ENCODE data around the gene SYNGR4.
"Not testable (repeated sequence)": the region's sequence is repeated elsewhere in the genome, so short reads cannot be mapped to it uniquely, and the experiment has no call there.

Gene SYNGR4

GRCh38 chr19:48363810-48364597 is at the start of gene SYNGR4, which contains the start of gene TMEM143:
Gene SYNGR4 (plus strand): TSS chr19:48364367. CDS start chr19:48365843, 1,476 bp downstream.
Gene TMEM143 (minus strand): TSS chr19:48363940. CDS start chr19:48363920, 20 bp downstream.
- peak; percentile 100 for DNase-seq

GRCh38 chr19:48315712-48316111 is 48.5 kb upstream of the SYNGR4 start:
- DNase-seq, result no peak

GRCh38 chr19:48317708-48317960 is 46.5 kb upstream of the SYNGR4 start:
- not testable (repeated sequence) for DNase-seq

- no peak for DNase-seq
These were observed 45.7 kb upstream of the SYNGR4 start for GRCh38 chr19:48318286-48318987.

- peak; percentile 79 for DNase-seq
These were observed 44.3 kb upstream of the SYNGR4 start for GRCh38 chr19:48319647-48320541.

GRCh38 chr19:48321372-48321621 is 42.9 kb upstream of the SYNGR4 start:
- DNase-seq, result peak; percentile 94

DNA sequence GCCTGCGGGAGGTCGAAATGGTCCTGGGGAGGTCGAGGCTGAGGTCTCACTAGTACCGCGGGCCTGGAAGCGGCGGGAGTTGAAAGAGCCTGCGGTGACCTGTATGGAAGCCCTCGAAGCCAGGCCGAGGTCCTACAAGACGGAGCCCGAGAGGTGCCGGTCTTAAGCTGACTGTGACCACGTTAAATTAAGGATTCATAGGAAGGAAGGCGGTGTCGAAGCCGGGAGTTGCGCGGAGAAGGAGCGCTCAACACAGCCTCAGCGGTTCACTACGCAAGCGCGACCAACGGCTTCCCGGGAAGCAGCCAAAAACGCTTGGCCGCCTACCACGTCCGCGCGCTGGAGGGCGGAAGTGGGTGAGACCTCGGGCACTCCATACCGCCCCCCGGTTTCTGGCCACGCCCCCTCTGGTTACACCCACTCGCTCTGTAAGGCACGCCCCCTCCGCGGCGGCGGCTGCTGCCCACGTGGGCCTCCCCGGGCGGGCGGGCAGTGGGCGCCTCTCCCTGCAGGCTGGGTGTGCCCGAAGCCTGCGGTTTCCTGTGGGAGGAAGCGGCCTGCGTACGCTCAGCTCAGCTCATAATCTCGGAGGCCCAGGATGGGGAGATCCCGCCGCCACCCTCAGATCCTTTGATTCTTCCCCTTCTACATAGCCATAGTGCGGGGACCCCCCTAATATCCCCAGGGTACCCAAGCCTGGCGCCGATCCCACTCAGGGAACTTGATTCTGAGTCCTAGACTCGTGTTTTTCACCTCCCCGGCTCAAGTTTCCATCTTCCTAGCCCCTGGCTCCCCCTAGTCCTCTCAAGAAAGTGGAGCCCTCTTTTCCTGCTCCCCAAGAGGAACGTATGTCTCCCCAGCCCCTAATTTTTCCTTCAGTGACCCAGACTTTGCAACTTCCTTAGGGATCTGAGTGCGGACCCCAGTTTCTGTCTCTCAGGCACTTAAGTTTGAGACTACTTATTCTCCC is 42.3 kb upstream of the SYNGR4 start:
- peak; percentile 96 for DNase-seq

DNA sequence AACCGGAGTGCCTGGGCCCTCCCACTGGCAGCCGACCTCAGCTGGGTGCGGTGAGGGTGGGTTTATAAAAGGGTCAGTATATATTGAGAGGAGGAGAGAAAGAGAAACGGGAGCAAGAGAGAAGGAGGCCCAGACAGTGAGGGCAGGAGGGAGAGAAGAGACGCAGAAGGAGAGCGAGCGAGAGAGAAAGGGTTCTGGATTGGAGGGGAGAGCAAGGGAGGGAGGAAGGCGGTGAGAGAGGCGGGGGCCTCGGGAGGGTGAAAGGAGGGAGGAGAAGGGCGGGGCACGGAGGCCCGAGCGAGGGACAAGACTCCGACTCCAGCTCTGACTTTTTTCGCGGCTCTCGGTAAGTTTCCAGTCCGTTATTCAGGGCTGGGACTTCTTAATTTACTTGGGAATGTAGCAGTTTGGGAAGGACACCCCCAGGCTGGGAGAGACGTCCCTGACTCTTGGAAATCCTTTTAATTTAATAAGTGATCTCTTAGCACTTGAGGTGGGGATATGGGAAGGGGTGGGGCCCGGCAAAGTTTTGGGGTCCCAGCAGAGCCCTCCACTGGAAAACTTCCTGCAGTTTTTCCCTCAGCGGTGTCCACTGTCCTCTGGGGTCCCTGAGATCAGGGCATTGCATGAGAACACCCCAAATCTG is 38.8 kb upstream of the SYNGR4 start, which contains the start of gene EMP3:
EMP3 (plus strand) TSS at position 288 of the 646 bp plus-strand sequence. CDS start 1,293 bp downstream, outside the sequence.
- DNase-seq, result no peak

DNA sequence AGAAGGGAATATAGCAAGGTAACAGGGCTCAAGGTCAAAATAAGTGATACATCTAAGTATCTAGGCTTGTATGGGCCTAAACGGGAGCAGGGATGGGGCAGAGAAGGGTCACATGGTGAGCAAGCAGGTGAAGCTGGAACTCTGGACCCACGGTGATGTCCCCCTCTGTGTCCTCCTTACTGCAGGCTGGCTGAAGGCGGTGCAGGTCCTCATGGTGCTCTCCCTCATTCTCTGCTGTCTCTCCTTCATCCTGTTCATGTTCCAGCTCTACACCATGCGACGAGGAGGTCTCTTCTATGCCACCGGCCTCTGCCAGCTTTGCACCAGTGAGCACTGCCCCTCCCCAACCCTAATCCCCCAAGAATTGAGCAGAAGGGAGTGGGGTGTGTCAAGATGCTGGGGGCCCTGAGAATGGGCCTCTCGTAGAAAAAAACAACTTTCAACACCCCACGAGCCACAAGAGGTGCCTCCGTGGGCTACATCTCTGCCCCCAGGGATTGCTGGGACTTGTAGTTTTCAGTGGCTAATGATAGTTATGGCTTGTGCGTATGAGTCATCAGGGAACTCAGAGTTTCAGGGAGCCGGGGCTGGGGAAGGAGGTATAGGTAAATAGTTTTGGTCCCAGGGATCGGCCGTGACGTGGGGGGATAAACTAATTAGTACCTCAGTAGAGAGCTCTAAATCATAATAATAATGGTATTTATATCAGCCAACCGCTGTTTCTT is 34.8 kb upstream of the SYNGR4 start:
- DNase-seq, result no peak

DNA sequence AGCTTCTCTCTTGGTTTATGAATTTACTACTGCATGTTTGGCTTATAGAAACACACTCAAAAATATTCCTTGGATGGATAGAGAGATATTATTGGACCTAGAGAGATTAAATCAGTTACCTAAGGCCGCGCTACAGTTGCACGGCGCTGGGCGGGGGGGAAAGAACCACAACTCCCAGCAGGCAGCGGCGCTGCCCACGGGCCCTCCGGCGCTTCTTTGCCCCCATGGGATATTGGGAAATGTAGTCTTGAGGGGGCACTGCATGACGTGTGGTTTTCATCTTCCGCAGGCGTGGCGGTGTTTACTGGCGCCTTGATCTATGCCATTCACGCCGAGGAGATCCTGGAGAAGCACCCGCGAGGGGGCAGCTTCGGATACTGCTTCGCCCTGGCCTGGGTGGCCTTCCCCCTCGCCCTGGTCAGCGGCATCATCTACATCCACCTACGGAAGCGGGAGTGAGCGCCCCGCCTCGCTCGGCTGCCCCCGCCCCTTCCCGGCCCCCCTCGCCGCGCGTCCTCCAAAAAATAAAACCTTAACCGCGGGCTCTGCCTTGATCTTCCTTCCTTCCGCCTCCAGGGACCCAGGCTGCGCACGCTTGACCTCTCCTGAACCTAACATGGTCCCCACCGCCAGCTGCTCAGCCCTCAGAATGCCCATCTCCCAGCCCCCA is 34.0 kb upstream of the SYNGR4 start:
- peak; percentile 94 for DNase-seq

DNA sequence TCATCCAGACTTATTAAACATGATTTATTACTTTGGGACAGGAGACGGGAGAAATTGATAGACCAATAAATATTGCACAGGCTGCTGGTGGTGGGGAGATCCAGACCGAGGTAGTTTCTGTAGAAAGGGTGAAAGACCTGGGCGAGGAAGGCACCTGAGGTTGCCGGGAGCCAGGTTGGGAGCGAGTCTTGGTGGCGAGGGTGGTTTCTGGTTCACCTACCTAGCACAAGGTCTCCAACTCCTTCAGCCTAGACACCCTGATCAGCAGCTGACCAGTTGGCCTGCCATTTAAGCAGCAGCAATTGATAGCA is 31.9 kb upstream of the SYNGR4 start:
- DNase-seq, result no peak

DNA sequence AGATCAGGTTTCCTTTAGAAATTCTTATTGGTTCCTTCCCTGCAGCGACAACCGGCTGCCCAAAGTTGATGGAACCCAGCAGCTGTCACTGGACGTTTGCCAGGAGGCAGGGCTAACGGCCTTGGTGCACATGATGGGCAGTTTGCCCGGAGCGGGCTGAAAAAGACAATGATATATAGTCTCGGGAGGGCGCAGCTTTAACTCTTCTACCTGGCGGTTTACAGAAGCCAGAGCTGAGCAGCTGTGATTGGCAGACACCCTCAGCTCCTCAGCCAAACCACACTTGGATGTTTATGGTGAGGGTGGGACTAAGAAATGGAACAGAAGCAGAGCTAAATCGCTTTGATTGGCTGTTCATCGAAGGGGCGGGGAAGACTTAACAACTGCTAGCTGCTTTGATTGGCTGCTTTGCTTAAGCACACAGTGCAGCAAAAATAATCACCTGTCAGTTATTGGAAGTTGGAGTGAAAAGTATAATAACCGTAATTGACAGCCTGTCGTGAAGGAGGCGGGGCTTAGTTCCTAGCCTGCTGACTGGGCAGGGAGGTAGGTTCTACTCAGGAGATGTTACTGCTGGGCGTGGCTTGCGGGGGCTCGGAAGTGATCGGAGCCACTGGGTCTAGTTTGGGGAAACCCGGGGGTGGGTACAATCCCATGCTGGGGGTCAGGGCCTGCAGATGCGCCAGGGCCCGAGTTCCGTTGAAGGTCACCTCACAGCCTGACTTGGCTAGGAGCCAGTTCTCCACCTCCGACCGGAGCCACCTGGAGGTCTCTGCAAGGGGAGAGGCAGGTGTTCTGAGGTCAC is 31.3 kb upstream of the SYNGR4 start:
- peak; percentile 100 for DNase-seq

- DNase-seq, result peak; percentile 77
These were observed 30.4 kb upstream of the SYNGR4 start for GRCh38 chr19:48333467-48334384.

GRCh38 chr19:48338253-48338755 is 25.9 kb upstream of the SYNGR4 start:
- no peak for DNase-seq

GRCh38 chr19:48338802-48339503 is 25.2 kb upstream of the SYNGR4 start:
- DNase-seq, result no peak

DNA sequence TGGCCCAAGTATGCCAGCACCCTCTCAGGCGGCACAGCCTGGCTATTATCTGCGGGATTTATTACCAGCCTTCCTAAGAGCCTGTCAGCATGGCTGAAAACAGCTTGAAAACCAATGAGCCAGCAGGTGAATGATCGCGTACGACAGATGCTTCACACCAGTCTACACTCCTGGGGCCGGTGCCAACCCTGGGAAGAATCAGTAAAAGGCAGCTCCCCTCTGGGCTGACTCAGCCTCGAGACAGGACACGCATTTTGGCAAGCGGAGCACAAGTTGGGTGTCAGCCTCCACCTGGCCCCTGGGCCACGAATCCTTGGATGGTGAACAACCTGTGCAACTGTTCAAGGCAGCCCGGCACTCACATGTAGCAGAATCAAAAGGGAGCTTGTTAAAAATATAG is 23.2 kb upstream of the SYNGR4 start:
- DNase-seq, result no peak

DNA sequence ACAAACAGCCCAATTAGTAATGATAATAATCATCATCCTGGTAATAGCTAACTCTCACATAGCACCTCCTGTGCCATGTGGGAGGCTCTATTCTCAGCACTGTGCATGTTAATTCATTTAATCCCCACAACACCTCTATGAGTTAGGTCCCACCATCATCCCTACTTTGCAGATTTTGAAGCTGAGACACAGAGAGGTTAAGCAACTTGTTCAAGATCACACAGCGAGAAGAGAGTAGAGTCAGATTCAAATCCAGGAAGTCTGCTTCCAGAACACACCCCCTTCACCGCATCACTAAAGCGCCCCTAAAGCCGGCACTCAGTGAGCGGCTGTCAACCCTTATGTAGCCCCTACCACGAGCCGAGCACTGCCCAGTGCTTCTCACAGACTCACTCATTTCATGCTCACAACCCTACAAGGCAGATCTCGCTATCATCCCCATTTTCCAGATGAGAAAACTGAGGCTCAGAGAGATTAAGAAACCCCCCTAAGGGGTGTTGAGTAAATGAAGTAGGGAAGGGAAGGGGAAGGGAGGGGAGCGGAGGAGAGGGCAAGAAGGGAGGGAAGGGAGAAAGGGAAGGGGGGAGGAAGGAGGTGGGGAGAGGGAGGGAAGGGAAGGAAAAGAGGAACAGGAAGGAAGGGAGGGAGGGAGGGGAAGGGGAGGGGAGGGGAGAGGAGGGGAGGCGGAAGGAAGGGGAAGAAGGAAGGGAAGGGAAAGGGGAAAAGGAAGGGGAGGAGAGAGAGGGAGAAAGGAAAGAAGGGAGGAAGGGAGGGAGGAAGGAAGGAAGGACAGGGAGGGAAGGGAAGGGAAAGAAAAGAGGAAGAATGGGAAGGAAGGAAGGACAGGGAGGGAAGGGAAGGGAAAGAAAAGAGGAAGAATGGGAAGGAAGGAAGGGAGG is 22.4 kb upstream of the SYNGR4 start:
- DNase-seq, result no peak

Data from NCI-H748 treated with DMSO at 0.1 percent for 48 hours (cell line).